HepG2 (cell line): ENCODE measurements around the gene IQCE. TPM values are rescaled to one million over a fixed set of nuclear protein-coding genes. Genes with fewer than 3 reads are reported as not detected.
A peak's percentile ranks its signal among the peaks of the same experiment; 100 is the strongest.

Experiments
- ATF7-NPFF ChIP-seq: sonication (generic); formaldehyde crosslinking; IDR thresholded peaks from 2 replicates; pipeline ENCODE4 v1.8.1; 2023; ENCODE audit warnings: mild to moderate bottlenecking, low read depth, missing genetic modification reagents, moderate library complexity
- ELF4 ChIP-seq: sonication (generic); formaldehyde crosslinking; IDR thresholded peaks from 2 replicates; pipeline ENCODE4 v1.5.0; 2020; ENCODE audit warnings: missing genetic modification reagents, mild to moderate bottlenecking, moderate library complexity, borderline replicate concordance
- ESRRA ChIP-seq: sonication (generic); formaldehyde crosslinking; IDR thresholded peaks from 2 replicates; pipeline ENCODE4 v1.5.1; 2020; ENCODE audit warnings: mild to moderate bottlenecking, low read depth, missing genetic modification reagents
- FOSL1 ChIP-seq: sonication (generic); formaldehyde crosslinking; IDR thresholded peaks from 2 replicates; pipeline ENCODE4 v1.9.0; 2021; ENCODE audit warnings: missing genetic modification reagents, borderline replicate concordance
- FOXA3 ChIP-seq: IDR thresholded peaks from 2 replicates; pipeline ENCODE4 v1.6.1; 2016; ENCODE audit warnings: missing genetic modification reagents, missing compliant biosample characterization
- MBNL3 ChIP-seq: fragments of 250-450 bp; sonication (Bioruptor Pico); conservative IDR thresholded peaks from 2 replicates; pipeline ENCODE4 v1.8.0; 2022; ENCODE audit warnings: mild to moderate bottlenecking, inconsistent platforms
- MXD4 ChIP-seq: IDR thresholded peaks from 2 replicates; pipeline ENCODE4 v1.6.1; 2016; ENCODE audit warnings: mild to moderate bottlenecking, missing biosample characterization, missing genetic modification reagents
- PRPF4 ChIP-seq: fragments of 200-400 bp; formaldehyde crosslinking; IDR thresholded peaks from 2 replicates; pipeline ENCODE4 v1.6.1; 2016; ENCODE audit warnings: low read length, low read depth; ENCODE audit not compliant: poor library complexity, severe bottlenecking
- SATB2 ChIP-seq: sonication (generic); formaldehyde crosslinking; IDR thresholded peaks from 2 replicates; pipeline ENCODE4 v1.5.0; 2020; ENCODE audit warnings: missing genetic modification reagents
- SMAD3 ChIP-seq: sonication (generic); formaldehyde crosslinking; IDR thresholded peaks from 2 replicates; pipeline ENCODE4 v1.4.0; 2020; ENCODE audit warnings: missing genetic modification reagents
- SMARCC2 ChIP-seq: fragments of 450-650 bp; IDR thresholded peaks from 2 replicates; pipeline ENCODE4 v1.6.1; 2017; ENCODE audit warnings: antibody characterized with exemption, mild to moderate bottlenecking
- ZFP90 ChIP-seq: sonication (generic); formaldehyde crosslinking; IDR thresholded peaks from 2 replicates; pipeline ENCODE4 v1.8.0; 2022; ENCODE audit warnings: missing genetic modification reagents, mild to moderate bottlenecking, inconsistent platforms, borderline replicate concordance
- ZMAT3 ChIP-seq: sonication (generic); formaldehyde crosslinking; conservative IDR thresholded peaks from 2 replicates; pipeline ENCODE4 v1.7.0; 2021; ENCODE audit warnings: missing genetic modification reagents
- ZNF501 ChIP-seq: sonication (generic); formaldehyde crosslinking; IDR thresholded peaks from 2 replicates; pipeline ENCODE4 v1.5.1; 2020; ENCODE audit warnings: mild to moderate bottlenecking, moderate library complexity, missing genetic modification reagents
- ZNF503 ChIP-seq: sonication (generic); formaldehyde crosslinking; IDR thresholded peaks from 2 replicates; pipeline ENCODE4 v1.4.0; 2020; ENCODE audit warnings: missing genetic modification reagents
- polyA plus RNA-seq, 8 experiments: library from polyadenylated mRNA; depleted of rRNA in 3 of 8; stranded (reverse) in 7 of 8; unstranded in 1 of 8; fragments of >200 nt; fragmentation: Illumina TruSeq in 4 of 8; extraction: Trizol in 4 of 8; gene quantifications; 2 replicates each; pipeline versions ENCODE4 v1.2.1 to v1.2.3, GENCODE V29; 2011 to 2016; ENCODE audit warnings: low read depth in 4 of 8, missing spikeins in 1 of 8, mixed read lengths in 1 of 8; ENCODE audit not compliant: insufficient read depth in 1 of 8
- total RNA-seq, 5 experiments: library from RNA; depleted of rRNA; stranded (reverse); fragments of >200 nt; fragmentation: Illumina TruSeq; extraction: Trizol; gene quantifications; 2 replicates each; pipeline ENCODE4 v1.2.3, GENCODE V29; 2016; ENCODE audit warnings: low read depth in 1 of 5
- TF ChIP-seq, protein P1 (sequence below): sonication (generic); formaldehyde crosslinking; conservative IDR thresholded peaks from 2 replicates; pipeline ENCODE4 v1.5.0; 2020; ENCODE audit warnings: missing genetic modification reagents
- TF ChIP-seq, protein P2 (sequence below): sonication (generic); formaldehyde crosslinking; IDR thresholded peaks from 2 replicates; pipeline ENCODE4 v1.9.0; 2022; ENCODE audit warnings: low read depth, missing genetic modification reagents
- TF ChIP-seq, protein P3 (sequence below): sonication (generic); formaldehyde crosslinking; IDR thresholded peaks from 2 replicates; pipeline ENCODE4 v1.4.0; 2020; ENCODE audit warnings: mild to moderate bottlenecking, missing genetic modification reagents
- TF ChIP-seq, protein P4 (sequence below): IDR thresholded peaks from 2 replicates; pipeline ENCODE4 v1.6.1; 2016

Gene IQCE
- total and polyA plus RNA-seq, 2 of the 13 experiments (the other 11 are each of a cell fraction or from before 2014, with no cell fraction given): 1.5 to 2.5 TPM

DNA sequence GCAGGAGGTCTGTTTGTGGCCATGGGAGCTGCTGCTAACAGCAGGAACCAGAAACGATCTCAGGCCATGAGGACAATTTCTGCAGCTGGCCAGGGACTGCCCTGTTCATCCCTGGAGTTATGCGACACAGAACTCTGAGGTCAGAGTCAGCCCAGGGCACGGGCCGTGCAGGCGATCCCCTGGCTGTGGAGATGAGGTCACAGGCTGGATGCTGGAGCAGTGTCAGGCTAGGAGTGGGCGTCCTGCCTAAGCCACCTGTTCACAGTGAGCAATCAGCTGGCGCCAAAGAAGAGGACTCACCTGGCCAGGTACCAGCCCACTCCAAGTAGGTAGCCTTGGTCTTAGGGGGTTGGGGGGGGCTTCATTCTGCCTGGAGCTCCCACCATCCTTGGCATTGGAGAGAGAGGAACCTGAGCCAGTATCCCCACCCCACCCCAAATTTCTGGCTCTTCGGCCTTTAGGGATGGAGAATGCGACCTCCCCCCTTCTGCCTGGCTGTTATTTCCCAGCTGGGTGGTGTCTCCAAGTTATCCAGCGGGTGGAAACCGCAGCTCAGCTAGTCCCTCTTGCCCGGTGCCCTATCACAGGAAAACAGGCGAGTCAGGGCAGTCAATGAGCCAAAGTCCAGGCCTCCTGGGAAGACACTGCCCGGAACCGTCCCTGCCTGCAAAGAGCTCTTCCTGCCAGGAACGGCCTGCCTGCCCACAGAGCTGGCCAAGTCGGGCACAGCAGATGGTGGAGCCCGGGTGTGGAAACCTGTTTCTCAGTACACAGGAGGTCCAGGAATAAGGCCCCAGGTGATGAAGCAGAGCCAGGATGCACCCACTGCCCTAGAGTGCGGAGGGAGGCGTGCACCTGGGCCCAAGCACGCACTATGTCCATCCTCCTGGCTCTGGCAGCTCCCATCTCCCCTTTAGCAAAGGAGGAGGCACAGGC is 71.2 kb downstream of the IQCE start (continued):
- no peak for TF ChIP-seq SATB2 (CRISPR knock-in tag)
- no peak for TF ChIP-seq SMARCC2
- peak; percentile 64; the same call in 1 of the 2 replicates for TF ChIP-seq ZNF501 (CRISPR knock-in tag)
- TF ChIP-seq PRPF4: no peak
- TF ChIP-seq ESRRA: 0 out of 2 replicates have a peak, but pooled peaks have one; percentile 23
- 0 out of 2 replicates have a peak, but pooled peaks have one; percentile 22 for TF ChIP-seq MXD4 (CRISPR knock-in tag)
- no peak; the same call in 1 of the 2 replicates for TF ChIP-seq ZMAT3 (CRISPR knock-in tag)
- TF ChIP-seq FOSL1 (CRISPR knock-in tag): no peak
- no peak for TF ChIP-seq ATF7-NPFF (CRISPR knock-in tag)
- TF ChIP-seq ELF4: no peak
- no peak for TF ChIP-seq ZNF503
- peak; percentile 42; the same call in 1 of the 2 replicates for TF ChIP-seq FOXA3 (CRISPR knock-in tag)
- TF ChIP-seq SMAD3: no peak
- TF ChIP-seq, protein P1, sequence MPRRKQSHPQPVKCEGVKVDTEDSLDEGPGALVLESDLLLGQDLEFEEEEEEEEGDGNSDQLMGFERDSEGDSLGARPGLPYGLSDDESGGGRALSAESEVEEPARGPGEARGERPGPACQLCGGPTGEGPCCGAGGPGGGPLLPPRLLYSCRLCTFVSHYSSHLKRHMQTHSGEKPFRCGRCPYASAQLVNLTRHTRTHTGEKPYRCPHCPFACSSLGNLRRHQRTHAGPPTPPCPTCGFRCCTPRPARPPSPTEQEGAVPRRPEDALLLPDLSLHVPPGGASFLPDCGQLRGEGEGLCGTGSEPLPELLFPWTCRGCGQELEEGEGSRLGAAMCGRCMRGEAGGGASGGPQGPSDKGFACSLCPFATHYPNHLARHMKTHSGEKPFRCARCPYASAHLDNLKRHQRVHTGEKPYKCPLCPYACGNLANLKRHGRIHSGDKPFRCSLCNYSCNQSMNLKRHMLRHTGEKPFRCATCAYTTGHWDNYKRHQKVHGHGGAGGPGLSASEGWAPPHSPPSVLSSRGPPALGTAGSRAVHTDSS: no peak
- TF ChIP-seq, protein P2, sequence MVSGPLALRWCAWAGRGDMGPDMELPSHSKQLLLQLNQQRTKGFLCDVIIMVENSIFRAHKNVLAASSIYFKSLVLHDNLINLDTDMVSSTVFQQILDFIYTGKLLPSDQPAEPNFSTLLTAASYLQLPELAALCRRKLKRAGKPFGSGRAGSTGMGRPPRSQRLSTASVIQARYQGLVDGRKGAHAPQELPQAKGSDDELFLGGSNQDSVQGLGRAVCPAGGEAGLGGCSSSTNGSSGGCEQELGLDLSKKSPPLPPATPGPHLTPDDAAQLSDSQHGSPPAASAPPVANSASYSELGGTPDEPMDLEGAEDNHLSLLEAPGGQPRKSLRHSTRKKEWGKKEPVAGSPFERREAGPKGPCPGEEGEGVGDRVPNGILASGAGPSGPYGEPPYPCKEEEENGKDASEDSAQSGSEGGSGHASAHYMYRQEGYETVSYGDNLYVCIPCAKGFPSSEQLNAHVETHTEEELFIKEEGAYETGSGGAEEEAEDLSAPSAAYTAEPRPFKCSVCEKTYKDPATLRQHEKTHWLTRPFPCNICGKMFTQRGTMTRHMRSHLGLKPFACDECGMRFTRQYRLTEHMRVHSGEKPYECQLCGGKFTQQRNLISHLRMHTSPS (CRISPR knock-in tag): peak; percentile 91
- TF ChIP-seq MBNL3 (CRISPR knock-in tag): no peak
- no peak for TF ChIP-seq ZFP90
- TF ChIP-seq, protein P3, sequence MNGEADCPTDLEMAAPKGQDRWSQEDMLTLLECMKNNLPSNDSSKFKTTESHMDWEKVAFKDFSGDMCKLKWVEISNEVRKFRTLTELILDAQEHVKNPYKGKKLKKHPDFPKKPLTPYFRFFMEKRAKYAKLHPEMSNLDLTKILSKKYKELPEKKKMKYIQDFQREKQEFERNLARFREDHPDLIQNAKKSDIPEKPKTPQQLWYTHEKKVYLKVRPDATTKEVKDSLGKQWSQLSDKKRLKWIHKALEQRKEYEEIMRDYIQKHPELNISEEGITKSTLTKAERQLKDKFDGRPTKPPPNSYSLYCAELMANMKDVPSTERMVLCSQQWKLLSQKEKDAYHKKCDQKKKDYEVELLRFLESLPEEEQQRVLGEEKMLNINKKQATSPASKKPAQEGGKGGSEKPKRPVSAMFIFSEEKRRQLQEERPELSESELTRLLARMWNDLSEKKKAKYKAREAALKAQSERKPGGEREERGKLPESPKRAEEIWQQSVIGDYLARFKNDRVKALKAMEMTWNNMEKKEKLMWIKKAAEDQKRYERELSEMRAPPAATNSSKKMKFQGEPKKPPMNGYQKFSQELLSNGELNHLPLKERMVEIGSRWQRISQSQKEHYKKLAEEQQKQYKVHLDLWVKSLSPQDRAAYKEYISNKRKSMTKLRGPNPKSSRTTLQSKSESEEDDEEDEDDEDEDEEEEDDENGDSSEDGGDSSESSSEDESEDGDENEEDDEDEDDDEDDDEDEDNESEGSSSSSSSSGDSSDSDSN (CRISPR knock-in tag): peak; percentile 74
- TF ChIP-seq, protein P4, sequence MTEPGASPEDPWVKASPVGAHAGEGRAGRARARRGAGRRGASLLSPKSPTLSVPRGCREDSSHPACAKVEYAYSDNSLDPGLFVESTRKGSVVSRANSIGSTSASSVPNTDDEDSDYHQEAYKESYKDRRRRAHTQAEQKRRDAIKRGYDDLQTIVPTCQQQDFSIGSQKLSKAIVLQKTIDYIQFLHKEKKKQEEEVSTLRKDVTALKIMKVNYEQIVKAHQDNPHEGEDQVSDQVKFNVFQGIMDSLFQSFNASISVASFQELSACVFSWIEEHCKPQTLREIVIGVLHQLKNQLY (CRISPR knock-in tag): no peak
